Measurements from ENCODE around the gene CFAP100.

The CFAP100 gene

GRCh38 chr3:126356373-126357264 lies 38.1 kb upstream of the CFAP100 start:
- DNase-seq (ENCODE audit: low read depth), result no peak

GRCh38 chr3:126357295-126358037 lies 37.2 kb upstream of the CFAP100 start, which contains the start of gene KLF15:
Gene KLF15 (minus strand): TSS chr3:126357408. CDS start chr3:126352922, 4,486 bp downstream.
- DNase-seq (ENCODE audit: low read depth), result peak; percentile 53

- no peak for DNase-seq (ENCODE audit: low read depth)
These were observed 36.5 kb upstream of the CFAP100 start for GRCh38 chr3:126358038-126358815.

- DNase-seq (ENCODE audit: low read depth), result no peak
These were observed 35.9 kb upstream of the CFAP100 start for GRCh38 chr3:126358816-126359181.

GRCh38 chr3:126360046-126360713 lies 34.5 kb upstream of the CFAP100 start:
- no peak for DNase-seq (ENCODE audit: low read depth)

- DNase-seq (ENCODE audit: low read depth), result no peak
These were observed 34.0 kb upstream of the CFAP100 start for GRCh38 chr3:126360714-126361060.

GRCh38 chr3:126361211-126361610 lies 33.5 kb upstream of the CFAP100 start:
- no peak for DNase-seq (ENCODE audit: low read depth)

GRCh38 chr3:126364130-126364695 lies 30.5 kb upstream of the CFAP100 start:
- DNase-seq (ENCODE audit: low read depth), result no peak

GRCh38 chr3:126364731-126365301 lies 29.9 kb upstream of the CFAP100 start:
- no peak for DNase-seq (ENCODE audit: low read depth)

GRCh38 chr3:126365351-126366277 lies 29.1 kb upstream of the CFAP100 start:
- DNase-seq (ENCODE audit: low read depth), result no peak

GRCh38 chr3:126367316-126367805 lies 27.3 kb upstream of the CFAP100 start:
- DNase-seq (ENCODE audit: low read depth), result no peak

GRCh38 chr3:126369490-126369889 lies 25.2 kb upstream of the CFAP100 start:
- no peak for DNase-seq (ENCODE audit: low read depth)

- no peak for DNase-seq (ENCODE audit: low read depth)
These were observed 24.7 kb upstream of the CFAP100 start for GRCh38 chr3:126370055-126370454.

GRCh38 chr3:126370606-126371005 lies 24.1 kb upstream of the CFAP100 start:
- no peak for DNase-seq (ENCODE audit: low read depth)

GRCh38 chr3:126371096-126371705 lies 23.5 kb upstream of the CFAP100 start:
- DNase-seq (ENCODE audit: low read depth), result no peak

GRCh38 chr3:126372413-126373145 lies 22.1 kb upstream of the CFAP100 start:
- DNase-seq (ENCODE audit: low read depth), result no peak

- DNase-seq (ENCODE audit: low read depth), result no peak
These were observed 21.5 kb upstream of the CFAP100 start for GRCh38 chr3:126373146-126373613.

All from activated gamma-delta T cell treated with anti-CD3 and anti-CD28 coated beads, Interleukin-2, amount 50 U/mL, for 16 hours (primary cell).